Measurements from ENCODE around the gene CAMK2D.

CAMK2D gene

GRCh38 chr4:113467581-113467980 is 294.0 kb downstream of the CAMK2D start:
- no peak for TF ChIP-seq SIN3A (IDR thresholded peaks at IDR 0.05; ENCODE audit: borderline replicate concordance, insufficient read depth, low read length)
- no peak for TF ChIP-seq POLR2AphosphoS5 (IDR thresholded peaks at IDR 0.05; ENCODE audit: low read depth, low read length)
- TF ChIP-seq FOXP2 (optimal IDR thresholded peaks at IDR 0.05; ENCODE audit: borderline replicate concordance, extremely low read depth, extremely low read length, insufficient read depth): no peak
- no peak for TF ChIP-seq TAF1 (IDR thresholded peaks at IDR 0.05; ENCODE audit: borderline replicate concordance, insufficient read depth, low read length)

GRCh38 chr4:113462286-113462685 is 299.3 kb downstream of the CAMK2D start:
- TF ChIP-seq FOXP2 (optimal IDR thresholded peaks at IDR 0.05; ENCODE audit: borderline replicate concordance, extremely low read depth, extremely low read length, insufficient read depth): no peak
- no peak for TF ChIP-seq POLR2AphosphoS5 (IDR thresholded peaks at IDR 0.05; ENCODE audit: low read depth, low read length)
- no peak for TF ChIP-seq TAF1 (IDR thresholded peaks at IDR 0.05; ENCODE audit: borderline replicate concordance, insufficient read depth, low read length)
- no peak for TF ChIP-seq REST (IDR thresholded peaks at IDR 0.05; ENCODE audit: insufficient read depth in 1 of 2, low read depth in 2 of 2, low read length in 2 of 2)

DNA sequence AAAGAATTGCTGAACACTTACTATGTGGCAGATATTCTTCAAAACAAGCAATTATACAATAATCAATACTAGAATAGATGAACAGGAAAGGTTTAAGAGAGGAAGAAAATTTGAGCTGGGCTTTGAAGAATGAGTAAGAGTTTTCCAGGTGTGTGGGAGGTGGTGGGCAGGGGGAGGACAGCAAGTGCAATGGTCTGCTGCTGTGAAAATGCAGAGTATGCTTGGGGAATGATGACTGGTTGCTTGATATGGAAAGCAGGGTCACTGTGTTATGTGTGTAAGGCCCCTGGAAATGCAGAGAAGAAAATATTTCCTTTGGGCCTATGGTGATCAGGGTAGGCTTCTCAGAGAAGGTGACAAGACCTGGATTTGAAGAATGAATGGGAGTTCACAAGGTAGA is 300.3 kb downstream of the CAMK2D start:
- TF ChIP-seq FOXP2 (optimal IDR thresholded peaks at IDR 0.05; ENCODE audit: borderline replicate concordance, extremely low read depth, extremely low read length, insufficient read depth) (no peak), POLR2AphosphoS5 (IDR thresholded peaks at IDR 0.05; ENCODE audit: low read depth, low read length) (no peak), SIN3A (IDR thresholded peaks at IDR 0.05; ENCODE audit: borderline replicate concordance, insufficient read depth, low read length) (no peak), REST (IDR thresholded peaks at IDR 0.05; ENCODE audit: insufficient read depth in 1 of 2, low read depth in 2 of 2, low read length in 2 of 2) (no peak), TAF1 (IDR thresholded peaks at IDR 0.05; ENCODE audit: borderline replicate concordance, insufficient read depth, low read length) (no peak)

- TF ChIP-seq POLR2AphosphoS5 (IDR thresholded peaks at IDR 0.05; ENCODE audit: low read depth, low read length) (no peak), FOXP2 (optimal IDR thresholded peaks at IDR 0.05; ENCODE audit: borderline replicate concordance, extremely low read depth, extremely low read length, insufficient read depth) (no peak), REST (IDR thresholded peaks at IDR 0.05; ENCODE audit: insufficient read depth in 1 of 2, low read depth in 2 of 2, low read length in 2 of 2) (no peak)
Observed at GRCh38 chr4:113457886-113458285, 303.7 kb downstream of the CAMK2D start.

DNA sequence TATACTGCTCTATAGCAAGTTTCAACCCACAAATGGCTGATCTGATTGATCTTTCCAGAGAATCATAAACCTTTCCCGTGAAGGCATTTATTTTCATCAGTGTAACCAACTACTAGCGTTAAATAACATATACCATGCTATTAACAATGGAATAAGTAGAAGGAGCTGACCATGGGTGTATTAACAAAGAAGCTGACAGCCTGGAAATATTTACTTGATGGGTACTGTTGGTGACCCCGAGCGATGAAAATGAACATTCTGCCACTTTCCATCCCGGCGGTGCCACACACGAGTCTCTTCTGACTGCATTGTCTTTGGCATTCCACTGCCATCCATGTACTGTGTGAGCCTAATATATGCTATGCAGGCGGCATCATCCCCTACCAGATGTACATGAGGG is 304.4 kb downstream of the CAMK2D start:
- no peak for TF ChIP-seq TAF1 (IDR thresholded peaks at IDR 0.05; ENCODE audit: borderline replicate concordance, insufficient read depth, low read length)
- TF ChIP-seq POLR2AphosphoS5 (IDR thresholded peaks at IDR 0.05; ENCODE audit: low read depth, low read length): no peak
- no peak for TF ChIP-seq FOXP2 (optimal IDR thresholded peaks at IDR 0.05; ENCODE audit: borderline replicate concordance, extremely low read depth, extremely low read length, insufficient read depth)
- TF ChIP-seq REST (IDR thresholded peaks at IDR 0.05; ENCODE audit: insufficient read depth in 1 of 2, low read depth in 2 of 2, low read length in 2 of 2): no peak
- TF ChIP-seq SIN3A (IDR thresholded peaks at IDR 0.05; ENCODE audit: borderline replicate concordance, insufficient read depth, low read length): no peak

Measured in PFSK-1 (cell line).